AG04450 (cell line): ENCODE results near the gene POLD2. TPM values are rescaled to one million over a fixed set of nuclear protein-coding genes. Genes with fewer than 3 reads are reported as not detected.
"Not testable (repeated sequence)": the region's sequence is repeated elsewhere in the genome, so short reads cannot be mapped to it uniquely, and the experiment has no call there.

Source experiments
- CTCF ChIA-PET: fragments of 300-600, 350-600 bp; formaldehyde crosslinking; extraction: SDS; loops from one replicate; lab custom pipeline; 2022; ENCODE audit warnings: antibody characterized with exemption, inconsistent platforms; lab: Charles Lee
- POLR2A ChIA-PET: fragments of 350-600 bp; formaldehyde crosslinking; extraction: SDS; loops from one replicate; lab custom pipeline; 2021; ENCODE audit warnings: antibody characterized with exemption, inconsistent platforms; lab: Yijun Ruan, JAX
- DNase-seq: peaks from one replicate; pipeline ENCODE4 v3.0.0-alpha.2; 2011; ENCODE audit warnings: low read depth, low spot score
- H3K27ac ChIP-seq: one replicate; pipeline ENCODE4 v1.5.1; 2012; ENCODE audit warnings: low read depth, low read length, control low read depth
- H3K27me3 ChIP-seq: one replicate; pipeline ENCODE4 v1.6.0; 2012; ENCODE audit warnings: low read length; ENCODE audit not compliant: control insufficient read depth, insufficient read depth
- H3K4me3 ChIP-seq: 2 replicates; pipeline ENCODE4 v1.5.1; 2011; ENCODE audit warnings: mild to moderate bottlenecking, low read depth, low read length, control low read depth
- H3K9me3 ChIP-seq: 2 replicates; pipeline ENCODE4 v1.5.1; 2012; ENCODE audit warnings: low read length; ENCODE audit not compliant: control insufficient read depth, insufficient read depth
- CTCF ChIP-seq: IDR thresholded peaks from 2 replicates; pipeline ENCODE4 v1.5.1; 2011; ENCODE audit warnings: low read depth, low read length, control low read depth, inconsistent platforms
- polyA plus RNA-seq: library from polyadenylated mRNA; depleted of rRNA; stranded (reverse); fragments of >200 nt; gene quantifications from 2 replicates; pipeline ENCODE4 v1.2.3, GENCODE V29; 2011

The POLD2 gene
- polyA plus RNA-seq, 1 experiment = 64.8 TPM

- Histone ChIP-seq H3K27ac (no peak overlapping the region), H3K9me3 (peaks cover 12% of the 10 kb centered on the region), H3K4me3 (no peak overlapping the region), H3K27me3 (peaks cover 2% of the 10 kb centered on the region)
- ChIA-PET CTCF (no interaction called here), POLR2A (no interaction called here)
- DNase-seq = no peak
- TF ChIP-seq CTCF = no peak
Observed at GRCh38 chr7:44128721-44129582, 5.6 kb upstream of the POLD2 start.

- H3K27ac ChIP-seq = no peak overlapping the region
- H3K27me3 ChIP-seq = peaks cover 2% of the 10 kb centered on the region
- ChIA-PET POLR2A (no interaction called here), CTCF (interaction anchor here (0.5 to 0.7 kb wide), 2 partner anchors 66 to 105 kb away, joined by 3 read pairs; no protein-coding TSS in a partner anchor)
- DNase-seq = no peak
- peaks cover 12% of the 10 kb centered on the region for H3K9me3 ChIP-seq
- H3K4me3 ChIP-seq = no peak overlapping the region
- TF ChIP-seq CTCF = no peak
Observed at GRCh38 chr7:44127161-44127560, 3.8 kb upstream of the POLD2 start.

GRCh38 chr7:44126574-44126973 is 3.2 kb upstream of the POLD2 start:
- CTCF ChIA-PET, H3K27me3 ChIP-seq, POLR2A ChIA-PET, H3K27ac ChIP-seq, H3K4me3 ChIP-seq, DNase-seq: not testable (repeated sequence)
- peaks cover 12% of the 10 kb centered on the region for H3K9me3 ChIP-seq

- CTCF ChIA-PET = no interaction called here
- no peak overlapping the region for H3K4me3 ChIP-seq
- H3K27me3 ChIP-seq = peaks cover 2% of the 10 kb centered on the region
- H3K9me3 ChIP-seq = peaks cover 12% of the 10 kb centered on the region
- TF ChIP-seq CTCF = no peak
- DNase-seq = no peak
- POLR2A ChIA-PET = interaction anchor here (0.6 kb wide), 1 partner anchor 39 kb away, joined by 3 read pairs; no protein-coding TSS in a partner anchor
- H3K27ac ChIP-seq = no peak overlapping the region
Observed at GRCh38 chr7:44124822-44125202, 1.5 kb upstream of the POLD2 start.

GRCh38 chr7:44122529-44122928 is 819 bp downstream of the POLD2 start:
- no peak for DNase-seq
- Histone ChIP-seq H3K9me3 (peaks cover 3% of the 10 kb centered on the region; the same call in 1 of the 2 replicates), H3K27ac (no peak overlapping the region), H3K4me3 (peak overlapping the region; percentile 77), H3K27me3 (no peaks in the 10 kb centered on the region)
- ChIA-PET POLR2A (interaction anchor here (0.5 to 1.3 kb wide), 8 partner anchors 11 to 78 kb away, joined by 3 to 5 read pairs (median 3); partner anchors contain the start of gene YKT6), CTCF (interaction anchor here (0.9 to 2.4 kb wide), 3 partner anchors 36 to 73 kb away, joined by 4 to 10 read pairs (median 6); no protein-coding TSS in a partner anchor)
- TF ChIP-seq CTCF = no peak
